GM06990 (cell line): ENCODE results near the gene IKZF1.

Experiments used
- DNase-seq: peaks from one replicate; pipeline ENCODE4 v3.0.0-alpha.2; 2011; ENCODE audit not compliant: insufficient read length; ENCODE audit errors: extremely low read depth
- H3K27me3 ChIP-seq: replicated peaks from 2 replicates; pipeline ENCODE4 v1.6.0; 2011; ENCODE audit warnings: low read length; ENCODE audit not compliant: control insufficient read depth, insufficient read depth
- H3K36me3 ChIP-seq: 2 replicates; pipeline ENCODE4 v1.5.1; 2011; ENCODE audit warnings: low read length; ENCODE audit not compliant: control insufficient read depth, insufficient read depth
- H3K4me3 ChIP-seq: replicated peaks from 2 replicates; pipeline ENCODE4 v1.5.1; 2011; ENCODE audit warnings: low read depth, mild to moderate bottlenecking, control low read depth, low read length
- TF ChIP-seq, protein P1 (sequence below): IDR thresholded peaks from 2 replicates; pipeline ENCODE4 v1.5.1; 2011; ENCODE audit warnings: low read length, control low read depth, mild to moderate bottlenecking, inconsistent platforms; ENCODE audit not compliant: insufficient read depth, poor library complexity, severe bottlenecking

The IKZF1 gene

GRCh38 chr7:50348469-50349162, 44.1 kb downstream of the IKZF1 start:
- H3K4me3 ChIP-seq: no peak overlapping the region
- H3K36me3 ChIP-seq: peaks cover 7% of the 10 kb centered on the region
- DNase-seq: no peak
- TF ChIP-seq, protein P1, sequence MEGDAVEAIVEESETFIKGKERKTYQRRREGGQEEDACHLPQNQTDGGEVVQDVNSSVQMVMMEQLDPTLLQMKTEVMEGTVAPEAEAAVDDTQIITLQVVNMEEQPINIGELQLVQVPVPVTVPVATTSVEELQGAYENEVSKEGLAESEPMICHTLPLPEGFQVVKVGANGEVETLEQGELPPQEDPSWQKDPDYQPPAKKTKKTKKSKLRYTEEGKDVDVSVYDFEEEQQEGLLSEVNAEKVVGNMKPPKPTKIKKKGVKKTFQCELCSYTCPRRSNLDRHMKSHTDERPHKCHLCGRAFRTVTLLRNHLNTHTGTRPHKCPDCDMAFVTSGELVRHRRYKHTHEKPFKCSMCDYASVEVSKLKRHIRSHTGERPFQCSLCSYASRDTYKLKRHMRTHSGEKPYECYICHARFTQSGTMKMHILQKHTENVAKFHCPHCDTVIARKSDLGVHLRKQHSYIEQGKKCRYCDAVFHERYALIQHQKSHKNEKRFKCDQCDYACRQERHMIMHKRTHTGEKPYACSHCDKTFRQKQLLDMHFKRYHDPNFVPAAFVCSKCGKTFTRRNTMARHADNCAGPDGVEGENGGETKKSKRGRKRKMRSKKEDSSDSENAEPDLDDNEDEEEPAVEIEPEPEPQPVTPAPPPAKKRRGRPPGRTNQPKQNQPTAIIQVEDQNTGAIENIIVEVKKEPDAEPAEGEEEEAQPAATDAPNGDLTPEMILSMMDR: no peak
- H3K27me3 ChIP-seq: no peaks in the 10 kb centered on the region

GRCh38 chr7:50349399-50349798, 44.9 kb downstream of the IKZF1 start:
- peaks cover 8% of the 10 kb centered on the region for H3K36me3 ChIP-seq
- TF ChIP-seq, protein P1: no peak
- no peak overlapping the region for H3K4me3 ChIP-seq
- H3K27me3 ChIP-seq: no peaks in the 10 kb centered on the region
- DNase-seq: no peak

- Histone ChIP-seq H3K27me3 (no peaks in the 10 kb centered on the region), H3K4me3 (no peak overlapping the region), H3K36me3 (peaks cover 9% of the 10 kb centered on the region)
- TF ChIP-seq, protein P1: no peak
- DNase-seq: peak; percentile 84
Measured at GRCh38 chr7:50349963-50350944, 45.7 kb downstream of the IKZF1 start.

DNA sequence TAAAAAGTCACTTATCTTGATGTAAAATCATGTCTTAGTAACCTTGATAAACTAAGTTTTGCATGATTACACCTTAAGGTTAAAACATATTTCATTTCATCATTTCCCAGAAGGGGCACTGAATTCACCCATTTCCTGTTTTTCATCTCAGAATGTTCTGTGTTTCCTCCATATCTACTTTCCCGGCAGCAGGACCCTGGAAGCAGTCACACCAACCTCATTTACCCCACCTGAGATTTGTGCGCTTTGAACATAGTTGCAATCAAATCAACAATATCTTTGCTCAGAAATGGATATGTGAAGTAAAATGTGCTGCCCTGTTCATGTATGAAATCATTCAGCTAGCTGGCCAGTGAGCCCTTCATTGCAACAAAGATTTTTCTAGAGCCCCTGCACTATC, 46.8 kb downstream of the IKZF1 start:
- Histone ChIP-seq H3K27me3 (no peaks in the 10 kb centered on the region), H3K36me3 (peaks cover 10% of the 10 kb centered on the region), H3K4me3 (no peak overlapping the region)
- no peak for DNase-seq
- TF ChIP-seq, protein P1: no peak

GRCh38 chr7:50352282-50352681, 47.8 kb downstream of the IKZF1 start:
- H3K27me3 ChIP-seq: no peaks in the 10 kb centered on the region
- H3K4me3 ChIP-seq: no peak overlapping the region; the same call in 1 of the 2 replicates
- DNase-seq: peak; percentile 77
- TF ChIP-seq, protein P1: no peak
- H3K36me3 ChIP-seq: peaks cover 14% of the 10 kb centered on the region
